Cerebellar nuclear complex (tissue), 1 donor: ENCODE measurements around the gene TGM5.

Experiments
- DNase-seq, 2 experiments: peaks; one replicate each; lab custom pipeline; 2025; lab: John Stamatoyannopoulos, UW

Gene TGM5

GRCh38 chr15:43196760-43197548 lies 69.8 kb downstream of the TGM5 start:
- DNase-seq, result no peak

- DNase-seq, result no peak
Measured at GRCh38 chr15:43194795-43195194, 71.9 kb downstream of the TGM5 start.

GRCh38 chr15:43193710-43194109 lies 73.0 kb downstream of the TGM5 start:
- DNase-seq, result no peak

GRCh38 chr15:43190178-43190577 lies 76.5 kb downstream of the TGM5 start:
- DNase-seq, result no peak

GRCh38 chr15:43189296-43189695 lies 77.4 kb downstream of the TGM5 start:
- no peak for DNase-seq

- no peak for DNase-seq
Measured at GRCh38 chr15:43187544-43188155, 79.1 kb downstream of the TGM5 start.

GRCh38 chr15:43186003-43186353 lies 80.8 kb downstream of the TGM5 start:
- no peak for DNase-seq

GRCh38 chr15:43185157-43186002 lies 81.3 kb downstream of the TGM5 start, which contains the start of gene CCNDBP1:
Gene CCNDBP1 (plus strand): TSS chr15:43185403. CDS start chr15:43185499, 96 bp downstream.
- peak; percentile 77 to 90 for DNase-seq

- DNase-seq, result no peak
Measured at GRCh38 chr15:43184407-43185124, 82.2 kb downstream of the TGM5 start.

- DNase-seq, result no peak
Measured at GRCh38 chr15:43183270-43183669, 83.5 kb downstream of the TGM5 start.
